ENCODE results near the gene CCDC51.

- TF ChIP-seq, protein P1, sequence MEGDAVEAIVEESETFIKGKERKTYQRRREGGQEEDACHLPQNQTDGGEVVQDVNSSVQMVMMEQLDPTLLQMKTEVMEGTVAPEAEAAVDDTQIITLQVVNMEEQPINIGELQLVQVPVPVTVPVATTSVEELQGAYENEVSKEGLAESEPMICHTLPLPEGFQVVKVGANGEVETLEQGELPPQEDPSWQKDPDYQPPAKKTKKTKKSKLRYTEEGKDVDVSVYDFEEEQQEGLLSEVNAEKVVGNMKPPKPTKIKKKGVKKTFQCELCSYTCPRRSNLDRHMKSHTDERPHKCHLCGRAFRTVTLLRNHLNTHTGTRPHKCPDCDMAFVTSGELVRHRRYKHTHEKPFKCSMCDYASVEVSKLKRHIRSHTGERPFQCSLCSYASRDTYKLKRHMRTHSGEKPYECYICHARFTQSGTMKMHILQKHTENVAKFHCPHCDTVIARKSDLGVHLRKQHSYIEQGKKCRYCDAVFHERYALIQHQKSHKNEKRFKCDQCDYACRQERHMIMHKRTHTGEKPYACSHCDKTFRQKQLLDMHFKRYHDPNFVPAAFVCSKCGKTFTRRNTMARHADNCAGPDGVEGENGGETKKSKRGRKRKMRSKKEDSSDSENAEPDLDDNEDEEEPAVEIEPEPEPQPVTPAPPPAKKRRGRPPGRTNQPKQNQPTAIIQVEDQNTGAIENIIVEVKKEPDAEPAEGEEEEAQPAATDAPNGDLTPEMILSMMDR (IDR thresholded peaks at IDR 0.05 in 2 of 3, conservative IDR thresholded peaks at IDR 0.05 in 1 of 3; ENCODE audit: borderline replicate concordance in 1 of 3, insufficient read depth in 1 of 3, low read depth in 2 of 3, low read length in 2 of 3) = no peak
- no peak for TF ChIP-seq CEBPB (IDR thresholded peaks at IDR 0.05; ENCODE audit: low read depth)
- TF ChIP-seq POLR2AphosphoS5 (IDR thresholded peaks at IDR 0.05; ENCODE audit: low read depth, low read length) = no peak
- TF ChIP-seq JUND (IDR thresholded peaks at IDR 0.05) = no peak
- no peak for TF ChIP-seq RAD21 (IDR thresholded peaks at IDR 0.05; ENCODE audit: low read depth)
- TF ChIP-seq ELF1 (IDR thresholded peaks at IDR 0.05; ENCODE audit: borderline replicate concordance, low read depth) = no peak
- TF ChIP-seq EZH2phosphoT487 (IDR thresholded peaks at IDR 0.05; ENCODE audit: borderline replicate concordance) = no peak
- no peak for TF ChIP-seq POLR2A (IDR thresholded peaks at IDR 0.05; ENCODE audit: borderline replicate concordance, extremely low read depth, insufficient read depth, insufficient read length)
- no peak for TF ChIP-seq EZH2 (IDR thresholded peaks at IDR 0.05)
- no peak for TF ChIP-seq ATF3 (IDR thresholded peaks at IDR 0.05)
- TF ChIP-seq SP1 (IDR thresholded peaks at IDR 0.05; ENCODE audit: low read depth) = no peak
- no peak for TF ChIP-seq EGR1 (IDR thresholded peaks at IDR 0.05; ENCODE audit: low read depth)
These were observed 37.0 kb downstream of the CCDC51 start for GRCh38 chr3:48402907-48403306.
